PC-9 (cell line): ENCODE data around the gene C19orf18.

Experiments used
- CTCF ChIP-seq: fragments of 200-600 bp; sonication (generic); conservative IDR thresholded peaks from 2 replicates; pipeline ENCODE4 v1.6.1; 2017; ENCODE audit warnings: mixed run types, antibody characterized with exemption, mild to moderate bottlenecking, moderate library complexity
- EZH2 ChIP-seq: fragments of 200-600 bp; sonication (generic); IDR thresholded peaks from 2 replicates; pipeline ENCODE4 v1.8.0; 2017; ENCODE audit warnings: antibody characterized with exemption, low read depth

- TF ChIP-seq CTCF (no peak), EZH2 (no peak)
These were observed 24.6 kb downstream of the C19orf18 start for GRCh38 chr19:57949702-57950101.
